ENCODE data around the gene HABP2.

Gene HABP2

GRCh38 chr10:113538151-113538550 is 14.7 kb upstream of the HABP2 start:
- Histone ChIP-seq H3K36me3 (no peaks in the 10 kb centered on the region), H3K9me3 (no peaks in the 10 kb centered on the region), H3K4me3 (no peak overlapping the region), H3K9ac (no peak overlapping the region), H4K20me1 (no peaks in the 10 kb centered on the region), H3K27ac (no peak overlapping the region), H3K27me3 (no peaks in the 10 kb centered on the region), H3K4me2 (no peak overlapping the region), H3K4me1 (peaks cover 10% of the 10 kb centered on the region)
- no peak for TF ChIP-seq Cebpa-rat (IDR thresholded peaks at IDR 0.05)

GRCh38 chr10:113539789-113540188 is 13.1 kb upstream of the HABP2 start:
- peaks cover 10% of the 10 kb centered on the region for H3K4me1 ChIP-seq
- TF ChIP-seq Cebpa-rat (IDR thresholded peaks at IDR 0.05): no peak
- no peaks in the 10 kb centered on the region for H3K9me3 ChIP-seq
- H3K36me3 ChIP-seq: no peaks in the 10 kb centered on the region
- H4K20me1 ChIP-seq: no peaks in the 10 kb centered on the region
- no peak overlapping the region for H3K9ac ChIP-seq
- H3K27me3 ChIP-seq: no peaks in the 10 kb centered on the region
- no peak overlapping the region for H3K4me3 ChIP-seq
- H3K4me2 ChIP-seq: 0 out of 2 replicates have a peak overlapping the region, but pooled peaks have one; percentile 16
- H3K27ac ChIP-seq: no peak overlapping the region

- Histone ChIP-seq H3K9ac (no peak overlapping the region), H3K36me3 (no peaks in the 10 kb centered on the region), H3K9me3 (no peaks in the 10 kb centered on the region), H3K4me3 (no peak overlapping the region), H3K4me2 (no peak overlapping the region), H3K27ac (no peak overlapping the region), H3K4me1 (peaks cover 10% of the 10 kb centered on the region), H3K27me3 (no peaks in the 10 kb centered on the region), H4K20me1 (no peaks in the 10 kb centered on the region)
- no peak for TF ChIP-seq Cebpa-rat (IDR thresholded peaks at IDR 0.05)
Observed at GRCh38 chr10:113540845-113541548, 11.9 kb upstream of the HABP2 start.

- no peak for TF ChIP-seq Cebpa-rat (IDR thresholded peaks at IDR 0.05)
- Histone ChIP-seq H3K27me3 (no peaks in the 10 kb centered on the region), H3K4me2 (no peak overlapping the region), H3K4me1 (peaks cover 10% of the 10 kb centered on the region), H3K36me3 (no peaks in the 10 kb centered on the region), H3K9ac (no peak overlapping the region), H3K4me3 (no peak overlapping the region), H4K20me1 (no peaks in the 10 kb centered on the region), H3K27ac (no peak overlapping the region), H3K9me3 (no peaks in the 10 kb centered on the region)
Observed at GRCh38 chr10:113541549-113541927, 11.3 kb upstream of the HABP2 start.

GRCh38 chr10:113543107-113543955 is 9.5 kb upstream of the HABP2 start:
- no peaks in the 10 kb centered on the region for H3K9me3 ChIP-seq
- H3K9ac ChIP-seq: no peak overlapping the region
- no peaks in the 10 kb centered on the region for H4K20me1 ChIP-seq
- no peak overlapping the region for H3K4me3 ChIP-seq
- no peak overlapping the region for H3K27ac ChIP-seq
- H3K4me1 ChIP-seq: peaks cover 10% of the 10 kb centered on the region
- H3K27me3 ChIP-seq: no peaks in the 10 kb centered on the region
- no peak overlapping the region for H3K4me2 ChIP-seq
- no peaks in the 10 kb centered on the region for H3K36me3 ChIP-seq
- no peak for TF ChIP-seq Cebpa-rat (IDR thresholded peaks at IDR 0.05)

- Histone ChIP-seq H3K9ac (no peak overlapping the region), H3K4me3 (no peak overlapping the region), H3K4me2 (no peak overlapping the region), H3K27ac (no peak overlapping the region), H3K36me3 (no peaks in the 10 kb centered on the region), H3K27me3 (no peaks in the 10 kb centered on the region), H3K9me3 (no peaks in the 10 kb centered on the region), H3K4me1 (peaks cover 4% of the 10 kb centered on the region), H4K20me1 (no peaks in the 10 kb centered on the region)
- no peak for TF ChIP-seq Cebpa-rat (IDR thresholded peaks at IDR 0.05)
Observed at GRCh38 chr10:113544392-113544791, 8.5 kb upstream of the HABP2 start.

GRCh38 chr10:113547426-113547825 is 5.4 kb upstream of the HABP2 start:
- H3K9me3 ChIP-seq: no peaks in the 10 kb centered on the region
- H3K27ac ChIP-seq: no peak overlapping the region
- no peaks in the 10 kb centered on the region for H3K36me3 ChIP-seq
- peaks cover 21% of the 10 kb centered on the region for H3K4me1 ChIP-seq
- no peak for TF ChIP-seq Cebpa-rat (IDR thresholded peaks at IDR 0.05)
- H3K4me3 ChIP-seq: no peak overlapping the region
- no peaks in the 10 kb centered on the region for H4K20me1 ChIP-seq
- H3K4me2 ChIP-seq: no peak overlapping the region
- no peak overlapping the region for H3K9ac ChIP-seq
- no peaks in the 10 kb centered on the region for H3K27me3 ChIP-seq

GRCh38 chr10:113549856-113550255 is 3.0 kb upstream of the HABP2 start:
- no peaks in the 10 kb centered on the region for H3K9me3 ChIP-seq
- no peak overlapping the region for H3K9ac ChIP-seq
- TF ChIP-seq Cebpa-rat (IDR thresholded peaks at IDR 0.05): no peak
- H3K4me2 ChIP-seq: peak overlapping the region; percentile 55; the same call in 1 of the 2 replicates
- 0 out of 2 replicates have a peak overlapping the region, but pooled peaks have one; percentile 3 for H3K27ac ChIP-seq
- H3K27me3 ChIP-seq: no peaks in the 10 kb centered on the region
- no peaks in the 10 kb centered on the region for H3K36me3 ChIP-seq
- peaks cover 21% of the 10 kb centered on the region for H3K4me1 ChIP-seq
- no peak overlapping the region for H3K4me3 ChIP-seq
- no peaks in the 10 kb centered on the region for H4K20me1 ChIP-seq

- peak overlapping the region; percentile 55 for H3K4me2 ChIP-seq
- no peak for TF ChIP-seq Cebpa-rat (IDR thresholded peaks at IDR 0.05)
Observed at GRCh38 chr10:113550365-113550764, 2.5 kb upstream of the HABP2 start.

GRCh38 chr10:113552014-113552413 is 839 bp upstream of the HABP2 start:
- Histone ChIP-seq H3K9ac (no peak overlapping the region), H3K27me3 (no peaks in the 10 kb centered on the region), H3K4me2 (no peak overlapping the region), H4K20me1 (no peaks in the 10 kb centered on the region), H3K4me3 (no peak overlapping the region), H3K27ac (no peak overlapping the region), H3K4me1 (peaks cover 21% of the 10 kb centered on the region), H3K9me3 (no peaks in the 10 kb centered on the region), H3K36me3 (no peaks in the 10 kb centered on the region)
- no peak for TF ChIP-seq Cebpa-rat (IDR thresholded peaks at IDR 0.05)

More at GRCh38 chr10:113550365-113550764, 2.5 kb upstream of the HABP2 start:
- no peak overlapping the region for H3K9ac ChIP-seq
- H3K36me3 ChIP-seq: no peaks in the 10 kb centered on the region
- H3K4me3 ChIP-seq: no peak overlapping the region
- H3K27me3 ChIP-seq: no peaks in the 10 kb centered on the region
- 0 out of 2 replicates have a peak overlapping the region, but pooled peaks have one; percentile 3 for H3K27ac ChIP-seq
- H3K9me3 ChIP-seq: no peaks in the 10 kb centered on the region
- peaks cover 21% of the 10 kb centered on the region for H3K4me1 ChIP-seq
- no peaks in the 10 kb centered on the region for H4K20me1 ChIP-seq
